GM12872 (cell line): ENCODE measurements around the gene CTNND2.

Experiments used
- TF ChIP-seq, protein P1 (sequence below): IDR thresholded peaks from 3 replicates; pipeline ENCODE4 v1.5.1; 2011; ENCODE audit warnings: low read depth, mild to moderate bottlenecking, low read length, moderate library complexity; ENCODE audit not compliant: insufficient read depth

Gene CTNND2

DNA sequence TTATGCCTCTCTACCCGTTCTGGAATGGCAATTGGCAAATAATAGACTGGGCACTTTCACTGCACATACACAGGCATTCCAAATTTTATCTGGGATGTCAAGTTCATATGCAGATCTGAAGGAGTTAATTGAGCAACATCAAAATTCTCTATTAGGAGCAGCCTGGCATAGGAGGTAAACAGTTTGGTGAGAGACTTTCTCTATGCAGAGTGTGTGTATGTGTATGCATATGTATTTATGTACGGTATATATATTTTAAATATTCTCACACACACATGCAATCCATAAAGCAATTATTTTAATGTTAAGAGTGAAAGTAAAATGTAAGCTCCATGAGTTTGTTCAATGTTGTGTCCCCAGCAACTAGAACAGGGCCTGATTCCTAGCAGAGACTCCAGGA is 517.8 kb downstream of the CTNND2 start:
- TF ChIP-seq, protein P1, sequence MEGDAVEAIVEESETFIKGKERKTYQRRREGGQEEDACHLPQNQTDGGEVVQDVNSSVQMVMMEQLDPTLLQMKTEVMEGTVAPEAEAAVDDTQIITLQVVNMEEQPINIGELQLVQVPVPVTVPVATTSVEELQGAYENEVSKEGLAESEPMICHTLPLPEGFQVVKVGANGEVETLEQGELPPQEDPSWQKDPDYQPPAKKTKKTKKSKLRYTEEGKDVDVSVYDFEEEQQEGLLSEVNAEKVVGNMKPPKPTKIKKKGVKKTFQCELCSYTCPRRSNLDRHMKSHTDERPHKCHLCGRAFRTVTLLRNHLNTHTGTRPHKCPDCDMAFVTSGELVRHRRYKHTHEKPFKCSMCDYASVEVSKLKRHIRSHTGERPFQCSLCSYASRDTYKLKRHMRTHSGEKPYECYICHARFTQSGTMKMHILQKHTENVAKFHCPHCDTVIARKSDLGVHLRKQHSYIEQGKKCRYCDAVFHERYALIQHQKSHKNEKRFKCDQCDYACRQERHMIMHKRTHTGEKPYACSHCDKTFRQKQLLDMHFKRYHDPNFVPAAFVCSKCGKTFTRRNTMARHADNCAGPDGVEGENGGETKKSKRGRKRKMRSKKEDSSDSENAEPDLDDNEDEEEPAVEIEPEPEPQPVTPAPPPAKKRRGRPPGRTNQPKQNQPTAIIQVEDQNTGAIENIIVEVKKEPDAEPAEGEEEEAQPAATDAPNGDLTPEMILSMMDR: no peak

GRCh38 chr5:11385901-11386293 is 518.3 kb downstream of the CTNND2 start:
- TF ChIP-seq, protein P1: no peak

DNA sequence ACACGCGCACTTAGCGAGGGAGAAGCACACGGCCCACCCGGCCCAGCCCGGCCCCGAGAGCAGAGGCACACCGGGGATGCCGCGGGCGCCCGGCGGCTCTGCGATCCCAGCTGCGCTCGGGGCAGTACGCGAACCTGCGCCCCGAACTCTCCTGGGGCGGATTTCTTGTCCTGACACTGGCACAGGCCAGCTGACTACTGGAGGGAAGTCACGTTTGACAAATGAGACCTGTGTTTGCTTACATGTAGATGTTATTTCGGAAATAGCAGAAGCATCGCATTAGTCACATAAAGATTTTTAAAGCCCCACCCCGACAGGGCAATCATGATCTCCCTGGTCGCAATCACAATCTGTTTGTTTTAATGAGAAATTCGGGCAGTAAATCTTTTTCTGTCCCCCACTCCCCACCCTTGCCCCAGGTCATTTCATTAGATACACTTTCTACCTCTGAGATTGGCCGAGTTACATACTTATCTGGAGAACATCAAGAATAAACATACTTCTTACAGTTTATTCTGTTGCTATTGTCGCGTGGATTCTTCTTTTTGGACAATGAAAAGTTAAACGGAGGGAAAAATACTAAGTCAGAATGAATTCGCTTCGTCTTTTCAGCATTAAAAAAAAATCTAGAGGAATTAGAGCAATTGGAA is 518.9 kb downstream of the CTNND2 start:
- TF ChIP-seq, protein P1: no peak

DNA sequence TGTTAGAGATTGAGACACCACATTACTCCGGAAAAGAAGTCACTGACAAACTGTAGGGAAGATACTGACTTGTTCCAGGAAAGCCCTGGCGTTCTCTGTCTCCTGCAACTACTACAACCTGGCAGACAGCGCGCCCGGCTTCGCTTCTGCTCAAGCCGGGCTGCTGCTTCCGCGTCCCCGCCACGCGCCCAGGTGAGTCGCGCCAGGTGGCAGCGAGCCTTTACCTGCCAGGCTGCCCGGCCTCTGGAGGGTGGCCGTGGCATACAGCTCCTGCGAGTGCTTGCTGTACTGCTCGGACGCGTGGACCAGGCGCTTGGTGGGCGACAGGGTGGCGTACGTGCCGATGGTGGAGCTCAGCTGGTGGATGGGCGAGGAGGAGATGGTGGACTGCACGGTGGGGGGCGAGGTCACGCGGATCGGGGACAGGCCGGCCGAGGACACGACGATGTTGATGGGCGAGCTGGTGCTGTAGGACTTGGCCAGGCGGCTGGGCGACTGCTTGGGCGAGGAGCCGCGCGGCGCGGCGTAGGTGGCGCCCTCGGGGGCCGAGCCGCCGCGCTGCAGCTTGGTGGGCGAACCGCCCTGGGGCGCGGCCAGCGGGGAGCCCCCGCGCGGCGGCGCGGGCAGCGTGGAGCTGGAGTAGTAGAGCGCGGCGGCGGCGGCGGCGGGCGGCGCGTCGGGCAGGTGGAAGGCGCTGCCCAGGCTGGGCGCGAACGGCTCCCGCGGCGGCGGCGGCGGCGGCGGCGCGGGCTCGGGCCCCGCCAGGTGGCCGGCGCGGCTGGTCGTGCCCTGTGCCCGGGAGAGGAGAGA is 519.6 kb downstream of the CTNND2 start:
- TF ChIP-seq, protein P1: no peak

DNA sequence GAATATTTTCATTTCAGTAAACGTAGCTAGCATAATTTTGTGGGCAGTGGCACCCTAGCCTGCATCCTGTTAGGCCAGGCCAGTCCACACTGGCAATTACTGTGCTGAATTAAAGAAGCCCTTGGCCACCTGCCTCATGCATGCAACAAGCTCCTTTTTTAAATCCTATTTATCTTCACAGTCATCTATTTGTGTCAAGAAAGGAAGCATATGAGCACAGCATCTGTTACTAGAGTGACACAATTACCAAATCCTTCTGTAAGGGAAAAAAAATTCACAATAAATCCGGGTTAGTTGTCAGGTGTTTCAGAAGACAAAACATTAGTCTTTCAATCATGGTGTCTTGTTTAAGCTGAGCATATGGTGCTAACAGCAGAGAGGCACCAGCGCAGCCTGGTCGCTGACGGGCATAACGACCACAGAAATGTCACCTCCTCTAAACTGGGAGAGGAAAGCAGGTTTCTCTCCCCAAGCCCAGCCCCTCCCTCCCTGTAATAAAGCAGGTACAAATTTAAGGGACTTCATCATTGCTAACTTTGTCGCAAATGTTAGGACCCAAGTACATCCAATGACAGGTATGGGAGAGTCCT is 520.6 kb downstream of the CTNND2 start:
- TF ChIP-seq, protein P1: no peak

- TF ChIP-seq, protein P1: no peak
Observed at GRCh38 chr5:11378461-11378860, 525.8 kb downstream of the CTNND2 start.

DNA sequence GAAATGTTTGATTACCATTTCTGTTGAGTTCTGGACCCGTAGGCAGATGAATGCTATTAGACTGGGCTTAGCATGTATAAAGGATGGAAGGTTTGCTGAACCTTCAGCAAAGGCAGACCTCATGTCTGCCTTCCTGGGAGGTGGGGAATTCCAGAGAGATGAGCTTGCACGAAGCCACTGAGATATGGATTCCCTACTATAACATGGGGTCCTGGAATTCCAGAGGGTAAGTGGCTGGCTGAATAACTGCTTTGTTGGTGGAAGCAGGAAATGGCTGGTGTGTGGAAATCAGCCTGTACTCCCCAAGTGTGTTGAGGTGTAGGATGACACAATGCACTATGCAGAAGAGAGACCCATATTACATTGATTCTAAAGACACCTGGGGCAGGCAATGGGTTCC is 526.4 kb downstream of the CTNND2 start:
- TF ChIP-seq, protein P1: no peak
